Activated gamma-delta T cell treated with Interleukin-2 at 50 U/mL for 16 hours (primary cell): Measurements from ENCODE around the gene SELENOV.
A peak's percentile ranks its signal among the peaks of the same experiment; 100 is the strongest.

Experiments used
- DNase-seq: peaks from one replicate; pipeline ENCODE4 v3.0.0-alpha.2; 2020

SELENOV gene

GRCh38 chr19:39524495-39524894 is 9.6 kb downstream of the SELENOV start:
- no peak for DNase-seq

GRCh38 chr19:39525205-39525604 is 10.3 kb downstream of the SELENOV start:
- DNase-seq, result no peak

- DNase-seq, result no peak
Measured at GRCh38 chr19:39531834-39532232, 16.9 kb downstream of the SELENOV start.

GRCh38 chr19:39532233-39533002 is 17.5 kb downstream of the SELENOV start, which contains the start of gene EID2B:
EID2B (minus strand) TSS chr19:39532852; CDS start chr19:39532802, 50 bp downstream.
- peak; percentile 93 for DNase-seq

GRCh38 chr19:39533003-39533512 is 18.1 kb downstream of the SELENOV start:
- DNase-seq, result no peak

- DNase-seq, result no peak
Measured at GRCh38 chr19:39533791-39534190, 18.9 kb downstream of the SELENOV start.

- no peak for DNase-seq
Measured at GRCh38 chr19:39539165-39539517, 24.2 kb downstream of the SELENOV start.

- DNase-seq, result peak; percentile 92
Measured at GRCh38 chr19:39539518-39540332, 24.8 kb downstream of the SELENOV start, which contains the start of gene EID2. EID2 (minus strand) TSS chr19:39540161; CDS start chr19:39540079, 82 bp downstream.

GRCh38 chr19:39540333-39540673 is 25.4 kb downstream of the SELENOV start:
- no peak for DNase-seq

- DNase-seq, result no peak
Measured at GRCh38 chr19:39542206-39542605, 27.3 kb downstream of the SELENOV start.

GRCh38 chr19:39543477-39543857 is 28.5 kb downstream of the SELENOV start:
- no peak for DNase-seq

GRCh38 chr19:39544226-39544903 is 29.4 kb downstream of the SELENOV start:
- no peak for DNase-seq

- DNase-seq, result no peak
Measured at GRCh38 chr19:39544911-39545310, 30.0 kb downstream of the SELENOV start.

GRCh38 chr19:39546599-39546998 is 31.7 kb downstream of the SELENOV start:
- DNase-seq, result no peak

GRCh38 chr19:39550197-39550596 is 35.3 kb downstream of the SELENOV start:
- DNase-seq, result no peak

- DNase-seq, result no peak
Measured at GRCh38 chr19:39553082-39553652, 38.2 kb downstream of the SELENOV start.

- DNase-seq, result no peak
Measured at GRCh38 chr19:39554701-39555311, 39.9 kb downstream of the SELENOV start.

GRCh38 chr19:39555883-39556282 is 40.9 kb downstream of the SELENOV start:
- no peak for DNase-seq

- DNase-seq, result no peak
Measured at GRCh38 chr19:39557811-39558623, 43.1 kb downstream of the SELENOV start.

GRCh38 chr19:39558624-39559117 is 43.7 kb downstream of the SELENOV start:
- no peak for DNase-seq

GRCh38 chr19:39563408-39563807 is 48.5 kb downstream of the SELENOV start:
- no peak for DNase-seq
